GM19395 (cell line): ENCODE results near the gene GDI2.
A peak's percentile ranks its signal among the peaks of the same experiment; 100 is the strongest.
"Not testable (repeated sequence)": the region's sequence is repeated elsewhere in the genome, so short reads cannot be mapped to it uniquely, and the experiment has no call there.

ENCODE experiments used
- ATAC-seq: cut with Tn5 transposase; IDR thresholded peaks from one replicate; pipeline ENCODE4 v1.9.1; 2021; ENCODE audit warnings: mild to moderate bottlenecking, moderate library complexity; ENCODE audit not compliant: unreplicated experiment

Gene GDI2

GRCh38 chr10:5813341-5814109 lies at the start of gene GDI2:
Gene GDI2, minus strand, starts transcription at chr10:5813434. Its CDS starts 176 bp downstream, at chr10:5813258.
- peak; percentile 69 for ATAC-seq

- ATAC-seq, result peak; percentile 97
Observed at GRCh38 chr10:5862360-5862961, 49.2 kb upstream of the GDI2 start.

- ATAC-seq, result no peak
Observed at GRCh38 chr10:5860066-5860465, 46.8 kb upstream of the GDI2 start.

GRCh38 chr10:5858811-5859210 lies 45.6 kb upstream of the GDI2 start:
- no peak for ATAC-seq

- no peak for ATAC-seq
Observed at GRCh38 chr10:5856701-5857004, 43.4 kb upstream of the GDI2 start.

GRCh38 chr10:5855979-5856700 lies 42.9 kb upstream of the GDI2 start:
- ATAC-seq, result no peak

GRCh38 chr10:5854131-5854475 lies 40.9 kb upstream of the GDI2 start:
- no peak for ATAC-seq

- ATAC-seq, result not testable (repeated sequence)
Observed at GRCh38 chr10:5846667-5847066, 33.4 kb upstream of the GDI2 start.

- ATAC-seq, result no peak
Observed at GRCh38 chr10:5844345-5845055, 31.3 kb upstream of the GDI2 start.

GRCh38 chr10:5843686-5844344 lies 30.6 kb upstream of the GDI2 start:
- no peak for ATAC-seq

- ATAC-seq, result no peak
Observed at GRCh38 chr10:5841965-5842364, 28.7 kb upstream of the GDI2 start.

GRCh38 chr10:5840314-5841307 lies 27.4 kb upstream of the GDI2 start:
- ATAC-seq, result peak; percentile 79

- ATAC-seq, result not testable (repeated sequence)
Observed at GRCh38 chr10:5836181-5836580, 22.9 kb upstream of the GDI2 start.

GRCh38 chr10:5835446-5836095 lies 22.3 kb upstream of the GDI2 start:
- ATAC-seq, result no peak

GRCh38 chr10:5833814-5834213 lies 20.6 kb upstream of the GDI2 start:
- ATAC-seq, result no peak

GRCh38 chr10:5832946-5833345 lies 19.7 kb upstream of the GDI2 start:
- no peak for ATAC-seq

- no peak for ATAC-seq
Observed at GRCh38 chr10:5831446-5831782, 18.2 kb upstream of the GDI2 start.

- ATAC-seq, result no peak
Observed at GRCh38 chr10:5830629-5831445, 17.6 kb upstream of the GDI2 start.

- no peak for ATAC-seq
Observed at GRCh38 chr10:5829267-5829666, 16.0 kb upstream of the GDI2 start.
